ENCODE data around the gene NPL.

GRCh38 chr1:182781841-182782586, 7.6 kb upstream of the NPL start:
- TF ChIP-seq POLR2AphosphoS5 (IDR thresholded peaks at IDR 0.05; ENCODE audit: low read depth, low read length) (no peak), CTCF (IDR thresholded peaks at IDR 0.05) (peak; percentile 63), USF2 (IDR thresholded peaks at IDR 0.05; ENCODE audit: borderline replicate concordance, low read depth, low read length) (no peak)
